Activated T-helper 1 cell treated with anti-CD3 and anti-CD28 coated beads, Interleukin-12 subunit alpha, Interleukin-12 subunit beta, Interleukin-2, Interleukin-4 antibody, amounts not matched to agents 30 ng/mL and 10 ng/mL and 1 ng/mL, durations not matched to agents 14 hours and 24 hours and 36 hours (primary cell): ENCODE results near the gene RAB40B. TPM values are rescaled to one million over a fixed set of nuclear protein-coding genes. Genes with fewer than 3 reads are reported as not detected.

Source experiments
- DNase-seq: peaks from one replicate; pipeline ENCODE4 v3.0.0; 2021; ENCODE audit warnings: low spot score
- H3K27ac Mint-ChIP-seq: one replicate; pipeline ENCODE4 v1.8.0; 2021; ENCODE audit warnings: mild to moderate bottlenecking, mixed read lengths
- H3K27me3 Mint-ChIP-seq: one replicate; pipeline ENCODE4 v1.8.0; 2022; ENCODE audit warnings: mild to moderate bottlenecking, moderate library complexity, mixed read lengths; ENCODE audit not compliant: insufficient read depth
- H3K36me3 Mint-ChIP-seq: one replicate; pipeline ENCODE4 v1.8.0; 2021; ENCODE audit warnings: low read depth, mixed read lengths
- H3K4me1 Mint-ChIP-seq: one replicate; pipeline ENCODE4 v1.8.0; 2021; ENCODE audit warnings: low read depth, mixed read lengths
- H3K4me3 Mint-ChIP-seq: one replicate; pipeline ENCODE4 v1.8.0; 2021; ENCODE audit warnings: mild to moderate bottlenecking, moderate library complexity, mixed read lengths
- H3K9me3 Mint-ChIP-seq: one replicate; pipeline ENCODE4 v1.8.0; 2021; ENCODE audit warnings: mixed read lengths
- intact Hi-C: fragments of 100-400 bp; cut with micrococcal nuclease; formaldehyde crosslinking; loops from one replicate; pipeline ENCODE4 v1.15.1; 2024
- total RNA-seq: library from RNA; stranded (reverse); gene quantifications from 2 replicates; pipeline ENCODE4 v1.2.3, GENCODE V29; 2022

The RAB40B gene
- total RNA-seq, 1 donor from 2014 or later: 5.2 TPM

DNA sequence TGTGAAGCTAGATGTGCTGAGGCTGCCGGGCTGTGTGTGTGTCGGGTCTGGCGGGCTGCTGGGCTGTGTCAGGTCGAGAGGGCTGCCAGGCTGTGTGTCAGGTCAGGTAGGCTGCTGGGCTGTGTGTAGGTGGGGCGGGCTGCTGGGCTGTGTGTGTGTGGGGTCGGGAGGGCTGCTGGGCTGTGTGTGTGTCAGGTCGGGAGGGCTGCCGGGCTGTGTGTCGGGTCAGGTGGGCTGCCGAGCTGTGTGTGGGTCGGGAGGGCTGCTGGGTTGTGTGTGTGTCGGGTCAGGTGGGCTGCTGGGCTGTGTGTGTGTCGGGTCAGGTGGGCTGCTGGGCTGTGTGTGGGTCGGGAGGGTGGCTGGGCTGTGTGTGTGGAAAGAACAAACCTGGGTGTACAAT is 58.9 kb downstream of the RAB40B start:
- Mint-ChIP-seq H3K9me3 (no peaks in the 10 kb centered on the region), H3K36me3 (peaks cover 37% of the 10 kb centered on the region), H3K4me3 (no peak overlapping the region), H3K27me3 (no peaks in the 10 kb centered on the region), H3K4me1 (peaks cover 31% of the 10 kb centered on the region), H3K27ac (no peak overlapping the region)
- intact Hi-C loops: no loop called here
- DNase-seq: no peak

DNA sequence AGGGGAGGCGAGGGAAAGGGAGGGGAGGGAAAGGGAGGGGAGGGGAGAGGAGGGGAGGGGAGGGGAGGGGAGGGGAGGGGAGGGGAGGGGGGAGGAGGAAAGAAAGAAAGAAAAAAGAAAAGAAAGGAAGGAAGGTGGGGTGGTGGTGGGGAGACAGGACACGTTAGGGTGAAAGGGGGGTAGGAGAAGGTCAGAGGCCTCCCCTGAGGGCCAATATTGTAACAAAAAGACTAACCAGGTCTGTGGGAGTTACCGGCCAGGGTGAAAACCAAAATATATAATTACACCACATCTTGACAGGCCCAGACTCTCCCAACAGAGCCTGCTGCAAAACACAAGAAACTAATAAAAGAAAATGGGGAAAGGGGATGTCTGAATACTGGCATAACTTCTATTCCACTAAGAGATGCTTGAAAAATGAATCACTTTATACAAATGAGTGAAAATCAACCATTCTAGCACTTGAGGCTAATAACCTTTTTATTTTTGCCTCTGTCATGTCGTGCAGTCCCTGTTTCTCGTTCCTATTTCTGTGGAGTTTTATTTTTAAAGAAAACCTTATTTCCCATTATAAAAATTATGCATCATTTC is 60.2 kb downstream of the RAB40B start:
- Mint-ChIP-seq H3K36me3 (peaks cover 37% of the 10 kb centered on the region), H3K27me3 (no peaks in the 10 kb centered on the region), H3K4me1 (peaks cover 26% of the 10 kb centered on the region), H3K4me3 (no peak overlapping the region), H3K9me3 (no peaks in the 10 kb centered on the region), H3K27ac (no peak overlapping the region)
- intact Hi-C loops: no loop called here
- DNase-seq: no peak

DNA sequence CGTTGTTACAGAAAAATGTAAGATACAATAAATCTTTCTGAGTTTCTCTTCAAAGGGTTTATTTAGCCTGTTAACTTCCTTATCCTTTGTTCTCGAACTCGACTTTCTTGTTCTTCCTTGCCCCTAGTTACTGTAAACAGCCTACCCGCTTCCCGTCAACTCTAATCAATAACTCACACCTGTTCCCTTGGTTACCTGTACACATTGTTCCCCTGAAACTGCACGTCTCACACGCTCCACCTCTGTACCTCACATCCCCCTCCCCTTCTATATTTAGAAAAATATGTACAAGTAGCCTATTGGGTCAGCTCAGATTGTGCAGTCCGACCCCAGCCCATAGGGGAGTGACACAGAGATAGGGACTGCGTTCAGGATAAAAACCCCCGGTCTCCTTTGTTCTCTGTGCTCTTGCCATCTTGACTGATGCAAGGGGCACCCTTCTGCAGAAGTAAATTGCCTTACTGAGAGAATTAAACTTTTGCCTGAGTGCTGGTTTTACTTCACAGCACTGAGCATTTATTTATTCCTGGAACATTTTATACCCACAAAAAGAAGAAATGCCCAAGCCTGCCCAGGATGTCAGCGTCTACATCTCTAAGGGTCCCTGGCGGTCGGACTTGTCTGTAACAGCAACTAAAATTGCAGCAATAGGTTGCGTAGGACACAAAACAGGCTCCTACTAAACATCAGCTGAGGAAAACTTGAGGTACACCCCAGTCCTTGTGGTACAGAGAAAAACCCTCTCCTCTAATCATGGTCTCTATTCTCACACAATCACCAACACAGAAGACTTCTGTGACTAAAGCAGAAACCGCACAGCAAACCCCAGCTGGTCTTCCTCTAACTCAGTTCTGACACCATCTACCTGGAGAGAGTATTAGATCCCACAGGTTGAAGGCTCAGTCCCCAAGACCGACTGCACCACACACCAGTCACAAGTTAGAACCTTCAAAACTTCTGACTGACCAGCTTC is 61.6 kb downstream of the RAB40B start:
- Mint-ChIP-seq H3K9me3 (no peaks in the 10 kb centered on the region), H3K4me1 (peaks cover 26% of the 10 kb centered on the region), H3K27me3 (no peaks in the 10 kb centered on the region), H3K36me3 (peaks cover 31% of the 10 kb centered on the region), H3K27ac (peak overlapping the region; percentile 38), H3K4me3 (no peak overlapping the region)
- intact Hi-C loops: no loop called here
- no peak for DNase-seq

DNA sequence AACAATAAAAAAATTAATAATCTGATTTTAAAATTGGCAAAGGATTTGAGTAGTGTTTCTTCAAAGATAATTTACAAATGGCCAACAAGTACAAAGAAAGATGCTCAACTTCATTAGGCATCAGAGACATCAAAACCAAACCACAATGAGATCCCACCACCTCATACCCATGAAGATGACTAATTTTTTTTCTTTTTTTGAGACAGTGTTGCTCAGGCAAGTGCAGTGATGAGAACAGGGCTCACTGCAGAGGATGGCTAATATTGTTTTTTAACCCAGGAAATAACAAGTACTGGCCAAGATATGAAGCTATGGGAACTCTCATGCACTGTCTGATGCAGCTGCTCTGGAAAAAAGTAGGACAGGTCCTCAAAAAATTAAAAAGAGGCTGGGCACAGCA is 65.2 kb downstream of the RAB40B start:
- Mint-ChIP-seq H3K4me3 (no peak overlapping the region), H3K36me3 (peaks cover 35% of the 10 kb centered on the region), H3K4me1 (peaks cover 24% of the 10 kb centered on the region), H3K9me3 (no peaks in the 10 kb centered on the region), H3K27ac (no peak overlapping the region), H3K27me3 (no peaks in the 10 kb centered on the region)
- DNase-seq: no peak
- intact Hi-C loops: no loop called here

DNA sequence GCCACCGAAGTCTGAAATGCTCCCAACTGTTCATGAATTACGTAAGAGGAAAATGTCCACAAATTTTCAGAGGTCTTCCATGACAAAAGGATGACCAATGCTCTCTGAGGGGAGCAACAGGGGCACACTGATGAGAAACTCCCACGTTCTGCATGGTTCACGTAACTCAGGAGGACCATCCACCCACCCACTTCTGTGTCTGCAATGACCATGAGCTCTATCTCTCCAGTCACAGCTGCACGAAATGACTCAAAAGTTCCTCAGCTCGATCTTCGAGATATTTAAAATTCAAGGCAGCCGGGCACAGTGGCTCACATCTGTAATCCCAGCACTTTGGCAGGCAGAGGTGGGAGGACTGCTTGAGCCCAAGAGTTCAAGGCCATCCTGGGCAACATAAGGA is 66.0 kb downstream of the RAB40B start:
- no peak for DNase-seq
- peaks cover 37% of the 10 kb centered on the region for H3K36me3 Mint-ChIP-seq
- H3K27me3 Mint-ChIP-seq: no peaks in the 10 kb centered on the region
- no peak overlapping the region for H3K4me3 Mint-ChIP-seq
- H3K4me1 Mint-ChIP-seq: peaks cover 23% of the 10 kb centered on the region
- H3K9me3 Mint-ChIP-seq: no peaks in the 10 kb centered on the region
- intact Hi-C loops: no loop called here
- H3K27ac Mint-ChIP-seq: no peak overlapping the region

DNA sequence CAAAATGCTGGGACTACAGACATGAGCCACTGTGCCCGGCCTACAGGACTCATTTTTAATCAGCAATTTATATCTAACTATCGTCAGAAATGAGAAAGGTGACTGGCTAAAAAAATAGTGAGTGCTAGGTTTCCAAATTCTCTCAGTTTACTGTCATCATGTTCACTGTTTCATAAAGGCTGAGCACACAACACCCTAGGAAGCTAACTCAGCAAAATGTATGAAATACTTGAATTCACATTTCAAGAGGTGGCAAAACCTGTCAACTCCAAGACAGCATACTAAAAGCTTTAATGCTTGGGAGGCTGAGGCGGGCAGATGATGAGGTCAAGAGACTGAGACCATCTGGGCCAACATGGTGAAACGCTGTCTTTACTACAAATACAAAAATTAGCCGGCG is 67.0 kb downstream of the RAB40B start:
- H3K4me1 Mint-ChIP-seq: peaks cover 14% of the 10 kb centered on the region
- no peaks in the 10 kb centered on the region for H3K9me3 Mint-ChIP-seq
- H3K27ac Mint-ChIP-seq: no peak overlapping the region
- no peak overlapping the region for H3K4me3 Mint-ChIP-seq
- H3K27me3 Mint-ChIP-seq: no peaks in the 10 kb centered on the region
- intact Hi-C loops: no loop called here
- no peak for DNase-seq
- peaks cover 38% of the 10 kb centered on the region for H3K36me3 Mint-ChIP-seq

DNA sequence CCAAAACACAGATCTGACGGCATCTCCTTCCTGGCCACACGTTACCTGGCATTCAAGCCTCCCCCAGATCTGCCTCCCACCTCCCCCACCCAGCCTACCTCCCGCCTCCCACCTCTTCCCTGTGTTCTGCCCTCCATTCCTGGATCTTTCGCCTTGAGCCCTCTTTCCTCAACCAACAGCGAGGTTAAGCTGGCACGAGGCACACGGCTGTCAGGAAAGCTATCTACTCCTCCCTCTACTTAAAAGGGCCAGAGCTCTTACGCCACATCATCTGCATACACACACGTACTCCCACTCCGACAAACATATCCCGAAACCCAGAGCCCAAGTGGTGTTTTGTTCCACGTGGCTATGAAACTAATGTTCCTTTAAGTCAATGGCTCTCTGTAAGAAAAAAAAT is 68.3 kb downstream of the RAB40B start:
- H3K27ac Mint-ChIP-seq: peak overlapping the region; percentile 68
- H3K9me3 Mint-ChIP-seq: no peaks in the 10 kb centered on the region
- intact Hi-C loops: no loop called here
- H3K27me3 Mint-ChIP-seq: no peaks in the 10 kb centered on the region
- no peak overlapping the region for H3K4me3 Mint-ChIP-seq
- H3K4me1 Mint-ChIP-seq: peaks cover 11% of the 10 kb centered on the region
- DNase-seq: no peak
- peaks cover 35% of the 10 kb centered on the region for H3K36me3 Mint-ChIP-seq

DNA sequence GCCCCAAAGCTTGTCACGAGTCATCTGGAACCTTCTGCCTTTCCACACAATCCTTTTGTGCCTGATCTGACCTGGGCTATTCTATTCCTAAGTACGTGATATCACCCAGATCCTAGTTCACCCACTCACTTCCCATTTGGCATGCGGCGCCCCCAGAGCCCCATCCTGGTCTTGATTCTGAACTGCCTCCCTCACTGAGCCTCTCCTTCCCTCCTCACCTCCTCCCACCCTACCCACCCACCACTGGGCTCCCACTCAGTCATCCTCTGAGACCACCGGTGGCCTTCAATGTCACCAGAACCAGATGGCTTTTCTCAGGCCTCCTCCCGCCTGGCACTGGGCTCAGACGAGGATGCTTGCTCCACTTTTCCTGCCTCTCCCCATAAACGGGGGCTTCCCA is 68.8 kb downstream of the RAB40B start:
- DNase-seq: no peak

DNA sequence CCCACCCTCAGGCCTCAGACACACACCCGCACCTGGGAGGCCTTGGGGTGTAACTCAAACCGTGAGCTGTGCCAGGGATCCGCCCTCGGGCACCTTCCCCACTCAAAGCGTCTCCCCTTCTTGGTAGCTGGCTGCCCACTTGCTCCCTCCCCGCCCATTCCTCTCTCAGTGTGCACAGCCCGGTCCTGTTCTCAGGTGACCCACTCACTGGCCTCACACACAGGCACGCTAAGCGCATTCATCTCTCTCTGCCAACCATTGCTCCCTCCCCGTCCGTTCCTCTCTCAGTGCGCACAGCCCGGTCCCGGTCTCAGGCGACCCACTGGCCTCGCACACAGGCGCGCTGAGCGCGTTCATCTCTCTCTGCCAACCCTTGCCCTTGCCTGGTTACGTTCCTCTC is 71.1 kb downstream of the RAB40B start:
- no peak for DNase-seq
- H3K9me3 Mint-ChIP-seq: no peaks in the 10 kb centered on the region
- H3K27me3 Mint-ChIP-seq: no peaks in the 10 kb centered on the region
- peak overlapping the region; percentile 60 for H3K27ac Mint-ChIP-seq
- H3K4me1 Mint-ChIP-seq: peaks cover 7% of the 10 kb centered on the region
- no peak overlapping the region for H3K4me3 Mint-ChIP-seq
- peaks cover 34% of the 10 kb centered on the region for H3K36me3 Mint-ChIP-seq
- intact Hi-C loops: no loop called here

More for the DNA sequence above, 68.8 kb downstream of the RAB40B start:
- intact Hi-C loops: no loop called here
- Mint-ChIP-seq H3K4me1 (peaks cover 9% of the 10 kb centered on the region), H3K27ac (no peak overlapping the region), H3K36me3 (peaks cover 34% of the 10 kb centered on the region), H3K27me3 (no peaks in the 10 kb centered on the region), H3K9me3 (no peaks in the 10 kb centered on the region), H3K4me3 (no peak overlapping the region)

DNA sequence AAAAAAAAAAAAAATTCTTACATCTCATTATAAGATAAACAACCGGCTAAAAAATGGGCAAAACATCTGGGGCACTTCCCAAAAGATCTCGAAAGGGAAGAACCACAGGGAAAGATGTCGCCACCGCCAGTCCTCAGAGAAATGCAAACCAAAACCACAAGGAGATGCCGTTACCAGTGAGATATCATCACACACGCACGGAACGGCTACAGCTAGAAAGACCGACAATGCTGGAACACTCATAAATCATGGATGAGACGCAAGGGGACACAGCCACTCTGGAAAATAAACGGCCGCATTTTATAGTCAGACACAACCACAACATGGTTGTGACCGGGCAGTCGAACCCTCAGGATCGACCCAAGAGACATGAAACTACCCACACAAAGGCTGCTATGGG is 74.8 kb downstream of the RAB40B start:
- DNase-seq: no peak
- Mint-ChIP-seq H3K9me3 (no peaks in the 10 kb centered on the region), H3K27me3 (no peaks in the 10 kb centered on the region), H3K36me3 (peaks cover 35% of the 10 kb centered on the region), H3K4me1 (no peaks in the 10 kb centered on the region), H3K4me3 (no peak overlapping the region), H3K27ac (no peak overlapping the region)
- intact Hi-C loops: no loop called here

DNA sequence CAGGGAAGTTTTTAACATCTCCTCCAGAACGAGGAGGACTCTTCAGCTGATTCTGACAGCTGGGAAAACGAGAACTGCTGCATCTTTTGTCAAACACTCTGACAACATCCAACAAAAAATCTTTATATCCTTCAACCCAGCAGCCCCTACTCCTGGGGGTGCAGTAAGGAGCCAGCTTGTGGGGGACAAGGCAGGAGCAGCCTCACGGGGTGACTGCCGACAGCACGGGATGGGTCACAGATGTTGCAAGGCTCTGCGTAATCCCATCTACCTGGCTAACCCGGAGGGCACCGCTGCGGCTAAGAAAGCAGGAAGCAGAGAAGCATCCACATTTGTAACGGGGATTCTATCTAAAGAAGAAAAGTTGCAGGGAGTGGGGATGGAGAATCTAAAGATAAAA is 78.9 kb downstream of the RAB40B start:
- no peak overlapping the region for H3K4me3 Mint-ChIP-seq
- H3K27ac Mint-ChIP-seq: no peak overlapping the region
- H3K4me1 Mint-ChIP-seq: no peaks in the 10 kb centered on the region
- DNase-seq: no peak
- intact Hi-C loops: no loop called here
- H3K27me3 Mint-ChIP-seq: no peaks in the 10 kb centered on the region
- H3K36me3 Mint-ChIP-seq: peaks cover 34% of the 10 kb centered on the region
- H3K9me3 Mint-ChIP-seq: no peaks in the 10 kb centered on the region

DNA sequence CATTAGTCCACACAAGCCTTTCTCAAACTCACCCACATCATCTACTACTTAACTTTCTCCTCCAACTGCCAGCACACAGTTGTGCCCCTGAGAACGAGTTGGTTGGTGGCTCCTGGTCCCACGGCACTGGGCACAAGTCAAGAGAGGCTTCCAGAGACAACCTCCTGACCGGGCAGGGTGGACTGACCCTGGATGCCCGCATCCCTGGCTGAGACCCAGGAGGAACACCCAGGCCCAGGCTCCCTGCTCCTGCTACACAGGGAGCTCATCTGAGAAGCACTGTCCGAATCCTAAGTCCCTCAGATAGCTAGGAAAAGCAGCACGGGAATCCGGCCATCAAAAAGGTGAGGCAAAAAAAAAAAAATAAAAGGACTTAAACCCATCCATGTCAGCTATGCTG is 79.3 kb downstream of the RAB40B start:
- H3K4me1 Mint-ChIP-seq: no peaks in the 10 kb centered on the region
- H3K27me3 Mint-ChIP-seq: no peaks in the 10 kb centered on the region
- H3K9me3 Mint-ChIP-seq: no peaks in the 10 kb centered on the region
- no peak overlapping the region for H3K27ac Mint-ChIP-seq
- DNase-seq: no peak
- H3K4me3 Mint-ChIP-seq: no peak overlapping the region
- H3K36me3 Mint-ChIP-seq: peaks cover 36% of the 10 kb centered on the region
- intact Hi-C loops: no loop called here

DNA sequence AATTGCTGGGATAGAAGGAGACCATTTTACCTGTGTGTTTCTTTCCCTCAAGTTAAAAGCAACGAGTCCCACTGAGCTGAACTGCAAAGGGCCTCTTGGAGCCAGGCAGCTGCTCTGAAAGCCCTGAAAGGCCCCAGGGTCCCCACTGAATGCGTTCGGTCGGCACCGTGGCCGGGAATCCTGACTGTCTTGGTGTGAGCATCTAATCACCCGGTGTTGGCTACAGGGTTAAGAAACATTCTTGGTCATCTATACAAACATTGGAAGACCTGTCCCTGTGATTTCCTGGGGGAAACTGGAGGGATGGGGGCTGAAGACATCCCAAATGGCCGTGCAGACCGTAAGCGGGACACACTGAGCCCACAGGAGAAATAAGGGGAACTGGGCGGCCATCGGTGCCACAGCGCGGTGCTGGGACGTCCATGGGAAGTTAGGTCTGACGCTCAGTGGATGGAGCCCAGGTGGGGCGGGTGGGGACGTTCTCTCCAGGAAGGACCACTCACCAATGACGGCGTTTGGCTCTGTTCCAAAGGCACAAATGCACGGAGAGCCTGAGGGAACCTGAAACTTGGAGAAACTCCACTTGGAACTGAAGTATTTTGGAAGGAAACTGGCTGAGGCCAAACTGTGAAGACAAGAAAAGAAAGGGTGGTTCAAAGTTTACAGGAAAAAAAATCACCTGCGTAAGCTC is 82.3 kb downstream of the RAB40B start:
- no peaks in the 10 kb centered on the region for H3K9me3 Mint-ChIP-seq
- intact Hi-C loops: no loop called here
- no peak for DNase-seq
- no peak overlapping the region for H3K27ac Mint-ChIP-seq
- no peak overlapping the region for H3K4me3 Mint-ChIP-seq
- no peaks in the 10 kb centered on the region for H3K27me3 Mint-ChIP-seq
- H3K4me1 Mint-ChIP-seq: no peaks in the 10 kb centered on the region
- peaks cover 40% of the 10 kb centered on the region for H3K36me3 Mint-ChIP-seq
